ENCODE measurements around the gene TM4SF20. TPM values are rescaled to one million over a fixed set of nuclear protein-coding genes. Genes with fewer than 3 reads are reported as not detected.
"Not testable (repeated sequence)": the region's sequence is repeated elsewhere in the genome, so short reads cannot be mapped to it uniquely, and the experiment has no call there.

TM4SF20 gene
- total and polyA plus RNA-seq, 7 donors, result 1.5 to 8.4 (median 2.3) TPM; not detected in 4

DNA sequence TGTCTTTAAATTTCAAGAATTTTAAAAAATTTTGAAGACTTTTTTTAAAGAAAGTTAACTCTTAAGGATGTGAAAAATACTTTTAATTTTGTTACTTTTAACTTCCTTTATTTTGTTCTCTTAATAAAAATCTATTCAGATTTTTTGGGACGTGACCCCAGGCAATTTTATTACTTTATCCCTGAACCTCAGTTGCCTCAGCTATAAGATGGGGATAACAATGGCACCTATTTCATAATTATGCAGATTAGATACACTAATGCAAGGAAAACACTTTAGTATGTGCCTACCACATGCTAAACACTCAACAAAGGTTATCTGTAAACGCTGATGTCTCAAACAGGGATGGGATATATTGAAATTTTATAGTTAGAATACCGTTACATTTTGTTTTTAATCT is 10.1 kb upstream of the TM4SF20 start:
- Histone ChIP-seq H3K4me3 (no peak overlapping the region), H3K4me1 (no peaks in the 10 kb centered on the region), H3K27me3 (no peaks in the 10 kb centered on the region), H3K27ac (no peak overlapping the region), H3K9me3 (no peaks in the 10 kb centered on the region), H3K36me3 (no peaks in the 10 kb centered on the region)
- TF ChIP-seq, protein P1, sequence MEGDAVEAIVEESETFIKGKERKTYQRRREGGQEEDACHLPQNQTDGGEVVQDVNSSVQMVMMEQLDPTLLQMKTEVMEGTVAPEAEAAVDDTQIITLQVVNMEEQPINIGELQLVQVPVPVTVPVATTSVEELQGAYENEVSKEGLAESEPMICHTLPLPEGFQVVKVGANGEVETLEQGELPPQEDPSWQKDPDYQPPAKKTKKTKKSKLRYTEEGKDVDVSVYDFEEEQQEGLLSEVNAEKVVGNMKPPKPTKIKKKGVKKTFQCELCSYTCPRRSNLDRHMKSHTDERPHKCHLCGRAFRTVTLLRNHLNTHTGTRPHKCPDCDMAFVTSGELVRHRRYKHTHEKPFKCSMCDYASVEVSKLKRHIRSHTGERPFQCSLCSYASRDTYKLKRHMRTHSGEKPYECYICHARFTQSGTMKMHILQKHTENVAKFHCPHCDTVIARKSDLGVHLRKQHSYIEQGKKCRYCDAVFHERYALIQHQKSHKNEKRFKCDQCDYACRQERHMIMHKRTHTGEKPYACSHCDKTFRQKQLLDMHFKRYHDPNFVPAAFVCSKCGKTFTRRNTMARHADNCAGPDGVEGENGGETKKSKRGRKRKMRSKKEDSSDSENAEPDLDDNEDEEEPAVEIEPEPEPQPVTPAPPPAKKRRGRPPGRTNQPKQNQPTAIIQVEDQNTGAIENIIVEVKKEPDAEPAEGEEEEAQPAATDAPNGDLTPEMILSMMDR (IDR thresholded peaks at IDR 0.05), result no peak
- TF ChIP-seq EP300 (IDR thresholded peaks at IDR 0.05) (no peak), POLR2AphosphoS5 (IDR thresholded peaks at IDR 0.05) (no peak), POLR2A (IDR thresholded peaks at IDR 0.05) (no peak)
- 81 to 89% methylated on average over 3 of the region's 3 CpGs for WGBS, 2 donors
- DNase-seq, result no peak
- intact Hi-C loops (cut with DNase I), result no loop called here

GRCh38 chr2:227388537-227389011 is 9.5 kb upstream of the TM4SF20 start:
- no peak for TF ChIP-seq POLR2AphosphoS5 (IDR thresholded peaks at IDR 0.05)
- no peak for TF ChIP-seq EP300 (IDR thresholded peaks at IDR 0.05)
- TF ChIP-seq POLR2A (IDR thresholded peaks at IDR 0.05), result no peak
- TF ChIP-seq, protein P1 (IDR thresholded peaks at IDR 0.05), result no peak

GRCh38 chr2:227387583-227387982 is 8.5 kb upstream of the TM4SF20 start, which contains the start of gene SCYGR1:
SCYGR1 (minus strand) TSS chr2:227387949; CDS start chr2:227387949, 0 bp downstream.
- H3K9me3 ChIP-seq; H3K36me3 ChIP-seq; intact Hi-C loops (cut with DNase I); H3K4me1 ChIP-seq; H3K4me3 ChIP-seq; H3K27me3 ChIP-seq; DNase-seq; H3K27ac ChIP-seq: not testable (repeated sequence)
- WGBS, 2 donors, result 74 to 91% methylated on average over 7 of the region's 7 CpGs

More at GRCh38 chr2:227388537-227389011, 9.5 kb upstream of the TM4SF20 start:
- Histone ChIP-seq H3K27me3 (no peaks in the 10 kb centered on the region), H3K9me3 (no peaks in the 10 kb centered on the region), H3K4me3 (no peak overlapping the region), H3K27ac (no peak overlapping the region), H3K4me1 (no peaks in the 10 kb centered on the region), H3K36me3 (no peaks in the 10 kb centered on the region)
- WGBS, 2 donors, result 77 to 84% methylated on average over 7 of the region's 7 CpGs
- intact Hi-C loops (cut with DNase I), result no loop called here
- DNase-seq, result no peak

- intact Hi-C loops (cut with DNase I), result no loop called here
These were observed 7.5 kb upstream of the TM4SF20 start for GRCh38 chr2:227386630-227387029.

GRCh38 chr2:227383686-227384085 is 4.6 kb upstream of the TM4SF20 start:
- no peak overlapping the region for H3K4me3 ChIP-seq
- no peaks in the 10 kb centered on the region for H3K4me1 ChIP-seq
- no peaks in the 10 kb centered on the region for H3K36me3 ChIP-seq
- intact Hi-C loops (cut with DNase I), result no loop called here
- no peaks in the 10 kb centered on the region for H3K9me3 ChIP-seq
- H3K27ac ChIP-seq, result no peak overlapping the region
- no peak for DNase-seq
- H3K27me3 ChIP-seq, result no peaks in the 10 kb centered on the region
- TF ChIP-seq POLR2AphosphoS5 (IDR thresholded peaks at IDR 0.05) (no peak), EP300 (IDR thresholded peaks at IDR 0.05) (no peak), POLR2A (IDR thresholded peaks at IDR 0.05) (no peak)
- TF ChIP-seq, protein P1 (IDR thresholded peaks at IDR 0.05), result no peak
- WGBS, 2 donors, result 77 to 88% methylated on average over 3 of the region's 3 CpGs

More at GRCh38 chr2:227386630-227387029, 7.5 kb upstream of the TM4SF20 start:
- H3K9me3 ChIP-seq, result no peaks in the 10 kb centered on the region
- H3K4me1 ChIP-seq, result no peaks in the 10 kb centered on the region
- no peak for DNase-seq
- no peak overlapping the region for H3K4me3 ChIP-seq
- H3K27me3 ChIP-seq, result no peaks in the 10 kb centered on the region
- 76 to 78% methylated on average over 6 of the region's 6 CpGs for WGBS, 2 donors
- TF ChIP-seq POLR2A (IDR thresholded peaks at IDR 0.05) (no peak), POLR2AphosphoS5 (IDR thresholded peaks at IDR 0.05) (no peak), EP300 (IDR thresholded peaks at IDR 0.05) (no peak)
- TF ChIP-seq, protein P1 (IDR thresholded peaks at IDR 0.05), result no peak
- no peaks in the 10 kb centered on the region for H3K36me3 ChIP-seq
- no peak overlapping the region for H3K27ac ChIP-seq

GRCh38 chr2:227382241-227382835 is 3.2 kb upstream of the TM4SF20 start:
- H3K27me3 ChIP-seq; H3K4me3 ChIP-seq; H3K4me1 ChIP-seq; DNase-seq; H3K36me3 ChIP-seq; H3K9me3 ChIP-seq; H3K27ac ChIP-seq; intact Hi-C loops (cut with DNase I): not testable (repeated sequence)
- 89 to 94% methylated on average over 2 of the region's 2 CpGs for WGBS, 2 donors

Measured in sigmoid colon (tissue), 7 donors.